Measurements from ENCODE around the gene PPP3CA. TPM values are rescaled to one million over a fixed set of nuclear protein-coding genes. Genes with fewer than 3 reads are reported as not detected.

PPP3CA gene
- total and polyA plus RNA-seq, 2 experiments from 2014 or later = 27.0 to 45.2 TPM

GRCh38 chr4:101347557-101348366 lies 436 bp upstream of the PPP3CA start:
- no peaks in the 10 kb centered on the region for H3K36me3 ChIP-seq (ENCODE audit: insufficient read depth)
- H3K79me2 ChIP-seq (replicated peaks; ENCODE audit: insufficient read depth) = peaks cover 30% of the 10 kb centered on the region
- peak overlapping the region; percentile 97 for H3K4me2 ChIP-seq
- H3K27me3 ChIP-seq (ENCODE audit: insufficient read depth) = peaks cover 27% of the 10 kb centered on the region
- Mint-ChIP-seq H3K27me3 (ENCODE audit: insufficient read depth, low read depth, poor library complexity) (peaks cover 17% of the 10 kb centered on the region), H3K4me1 (peaks cover 26% of the 10 kb centered on the region), H3K4me3 (peak overlapping the region; percentile 98), H3K36me3 (ENCODE audit: low read depth) (no peaks in the 10 kb centered on the region; the same call in 2 of the 3 replicates), H3K9me3 (peaks cover 4% of the 10 kb centered on the region; the same call in 1 of the 3 replicates), H3K27ac (peak overlapping the region; percentile 75)
- TF ChIP-seq CREB1 (CRISPR knock-in tag; IDR thresholded peaks at IDR 0.05; ENCODE audit: low read depth) (0 out of 2 replicates have a peak, but pooled peaks have one; percentile 46), EZH2 (IDR thresholded peaks at IDR 0.05; ENCODE audit: low read depth, unreplicated experiment) (peak; percentile 44), REST (IDR thresholded peaks at IDR 0.05; ENCODE audit: unreplicated experiment) (no peak), CTCF (conservative IDR thresholded peaks at IDR 0.05; ENCODE audit: low read depth in 2 of 2) (0 out of 4 replicates have a peak, but pooled peaks of 1 of the 2 experiments have one; percentile 3), POLR2AphosphoS5 (IDR thresholded peaks at IDR 0.05; ENCODE audit: low read depth) (peak; percentile 76)
- H3F3A ChIP-seq (replicated peaks; ENCODE audit: low read depth) = 0 out of 2 replicates have a peak, but pooled peaks cover 3% of the 10 kb centered on the region
- peak overlapping the region; percentile 96 for H2AFZ ChIP-seq
- DNase-seq (ENCODE audit: low spot score) (peak; percentile 98), ATAC-seq (peak; percentile 71)
- H3K9me2 ChIP-seq (ENCODE audit: insufficient read depth) = no peaks in the 10 kb centered on the region
- peaks cover 16% of the 10 kb centered on the region for H3K4me1 ChIP-seq (ENCODE audit: insufficient read depth)
- H3K27ac ChIP-seq (ENCODE audit: low read depth) = peak overlapping the region; percentile 95
- H4K20me1 ChIP-seq (replicated peaks; ENCODE audit: insufficient read depth) = 0 out of 2 replicates have a peak, but pooled peaks cover 5% of the 10 kb centered on the region
- peak overlapping the region; percentile 95 for H3K4me3 ChIP-seq
